ENCODE data around the gene PPM1J.

DNA sequence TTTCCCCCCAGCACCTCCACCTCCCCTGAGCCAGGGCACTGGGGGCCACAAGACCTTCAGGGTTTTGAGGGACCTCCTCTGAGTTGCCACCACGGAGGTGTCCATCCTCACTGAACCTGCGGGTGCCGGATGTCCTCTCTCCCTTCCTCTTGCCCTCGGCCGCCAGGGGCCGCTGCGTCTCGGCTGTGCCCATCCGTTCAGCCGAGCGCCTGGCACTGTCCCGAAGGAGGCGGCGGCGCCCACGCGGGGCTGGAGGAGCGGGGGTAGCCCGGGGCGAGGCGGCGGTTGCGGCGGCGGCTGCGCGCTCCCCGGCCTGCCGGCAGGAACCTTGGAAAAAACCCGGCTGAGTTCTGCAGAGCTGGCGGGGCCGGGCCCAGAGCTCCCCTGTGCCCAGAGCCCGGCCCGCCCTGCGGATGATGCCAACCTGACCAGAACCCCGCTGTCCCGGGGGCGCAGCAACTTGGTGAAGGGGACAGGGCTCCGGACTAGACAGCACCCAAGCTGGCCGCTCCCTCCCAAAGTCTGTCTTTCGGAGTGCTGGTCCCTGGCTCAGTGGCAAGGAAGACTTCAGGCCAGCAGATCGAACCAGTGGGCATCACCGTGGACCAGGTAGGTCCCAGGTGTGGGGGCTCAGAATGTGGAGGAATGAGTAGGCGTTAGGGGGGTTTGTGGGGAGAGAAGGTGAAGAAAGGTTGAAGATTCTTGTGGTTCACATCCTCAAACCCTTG, 3.7 kb upstream of the PPM1J start:
- TF ChIP-seq, protein P1, sequence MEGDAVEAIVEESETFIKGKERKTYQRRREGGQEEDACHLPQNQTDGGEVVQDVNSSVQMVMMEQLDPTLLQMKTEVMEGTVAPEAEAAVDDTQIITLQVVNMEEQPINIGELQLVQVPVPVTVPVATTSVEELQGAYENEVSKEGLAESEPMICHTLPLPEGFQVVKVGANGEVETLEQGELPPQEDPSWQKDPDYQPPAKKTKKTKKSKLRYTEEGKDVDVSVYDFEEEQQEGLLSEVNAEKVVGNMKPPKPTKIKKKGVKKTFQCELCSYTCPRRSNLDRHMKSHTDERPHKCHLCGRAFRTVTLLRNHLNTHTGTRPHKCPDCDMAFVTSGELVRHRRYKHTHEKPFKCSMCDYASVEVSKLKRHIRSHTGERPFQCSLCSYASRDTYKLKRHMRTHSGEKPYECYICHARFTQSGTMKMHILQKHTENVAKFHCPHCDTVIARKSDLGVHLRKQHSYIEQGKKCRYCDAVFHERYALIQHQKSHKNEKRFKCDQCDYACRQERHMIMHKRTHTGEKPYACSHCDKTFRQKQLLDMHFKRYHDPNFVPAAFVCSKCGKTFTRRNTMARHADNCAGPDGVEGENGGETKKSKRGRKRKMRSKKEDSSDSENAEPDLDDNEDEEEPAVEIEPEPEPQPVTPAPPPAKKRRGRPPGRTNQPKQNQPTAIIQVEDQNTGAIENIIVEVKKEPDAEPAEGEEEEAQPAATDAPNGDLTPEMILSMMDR (conservative IDR thresholded peaks at IDR 0.05): peak; percentile 98
- no peak for TF ChIP-seq ZFX (IDR thresholded peaks at IDR 0.05)
